OCI-LY3 (cell line): ENCODE results near the gene RIOX2.
"Not testable (repeated sequence)": the region's sequence is repeated elsewhere in the genome, so short reads cannot be mapped to it uniquely, and the experiment has no call there.

Experiments
- H2AFZ ChIP-seq: fragments of 200-600, 300-600 bp; shearing (Covaris generic); 2 replicates; pipeline ENCODE4 v1.6.0; 2014; ENCODE audit warnings: antibody characterized with exemption, low read depth, low read length
- H3K27ac ChIP-seq: fragments of 200-600, 300-600 bp; sonication (generic); 2 replicates; pipeline ENCODE4 v1.5.1; 2014; ENCODE audit warnings: mild to moderate bottlenecking, low read length, moderate library complexity, mixed read lengths
- H3K27me3 ChIP-seq: fragments of 200-600, 300-600 bp; sonication (generic); 2 replicates; pipeline ENCODE4 v1.6.1; 2014; ENCODE audit warnings: low read depth, low read length, mixed read lengths
- H3K36me3 ChIP-seq: fragments of 200-600, 300-600 bp; sonication (generic); replicated peaks from 2 replicates; pipeline ENCODE3; 2014; ENCODE audit warnings: low read depth, low read length, mixed read lengths
- H3K4me1 ChIP-seq: fragments of 300-600, 200-600 bp; sonication (generic); 2 replicates; pipeline ENCODE4 v1.6.1; 2014; ENCODE audit warnings: low read length, mixed read lengths
- H3K4me2 ChIP-seq: fragments of 200-600, 300-600 bp; sonication (generic); 2 replicates; pipeline ENCODE4 v1.6.1; 2014; ENCODE audit warnings: low read length, mixed read lengths
- H3K4me3 ChIP-seq: fragments of 300-600, 200-600 bp; sonication (generic); 2 replicates; pipeline ENCODE4 v1.5.1; 2014; ENCODE audit warnings: antibody characterized with exemption, mild to moderate bottlenecking, low read length, moderate library complexity
- H3K79me2 ChIP-seq: fragments of 300-600, 200-600 bp; shearing (Covaris generic); 2 replicates; pipeline ENCODE4 v1.6.1; 2014; ENCODE audit warnings: mild to moderate bottlenecking, low read length, mixed read lengths
- H3K9ac ChIP-seq: fragments of 300-600, 200-600 bp; shearing (Covaris generic); 2 replicates; pipeline ENCODE4 v1.6.0; 2014; ENCODE audit warnings: mild to moderate bottlenecking, low read length, moderate library complexity
- H3K9me3 ChIP-seq: fragments of 200-600, 300-600 bp; shearing (Covaris generic); 2 replicates; pipeline ENCODE4 v1.6.1; 2014; ENCODE audit warnings: low read length, mixed read lengths; ENCODE audit not compliant: insufficient read depth
- H4K20me1 ChIP-seq: fragments of 200-600, 300-600 bp; sonication (generic); 2 replicates; pipeline ENCODE4 v1.6.1; 2016; ENCODE audit warnings: low read length, mixed read lengths; ENCODE audit not compliant: insufficient read depth
- EZH2phosphoT487 ChIP-seq: fragments of 200-600 bp; shearing (Covaris generic); IDR thresholded peaks from 2 replicates; pipeline ENCODE4 v1.6.1; 2018; ENCODE audit warnings: antibody characterized with exemption, mixed run types, low read depth
- TF ChIP-seq, protein P1 (sequence below): fragments of 200-600, 300-600 bp; sonication (generic); IDR thresholded peaks from 2 replicates; pipeline ENCODE4 v1.5.1; 2014; ENCODE audit warnings: antibody characterized with exemption, low read length, low read depth

The RIOX2 gene

GRCh38 chr3:97910931-97911351 is 61.3 kb downstream of the RIOX2 start:
- TF ChIP-seq, protein P1, sequence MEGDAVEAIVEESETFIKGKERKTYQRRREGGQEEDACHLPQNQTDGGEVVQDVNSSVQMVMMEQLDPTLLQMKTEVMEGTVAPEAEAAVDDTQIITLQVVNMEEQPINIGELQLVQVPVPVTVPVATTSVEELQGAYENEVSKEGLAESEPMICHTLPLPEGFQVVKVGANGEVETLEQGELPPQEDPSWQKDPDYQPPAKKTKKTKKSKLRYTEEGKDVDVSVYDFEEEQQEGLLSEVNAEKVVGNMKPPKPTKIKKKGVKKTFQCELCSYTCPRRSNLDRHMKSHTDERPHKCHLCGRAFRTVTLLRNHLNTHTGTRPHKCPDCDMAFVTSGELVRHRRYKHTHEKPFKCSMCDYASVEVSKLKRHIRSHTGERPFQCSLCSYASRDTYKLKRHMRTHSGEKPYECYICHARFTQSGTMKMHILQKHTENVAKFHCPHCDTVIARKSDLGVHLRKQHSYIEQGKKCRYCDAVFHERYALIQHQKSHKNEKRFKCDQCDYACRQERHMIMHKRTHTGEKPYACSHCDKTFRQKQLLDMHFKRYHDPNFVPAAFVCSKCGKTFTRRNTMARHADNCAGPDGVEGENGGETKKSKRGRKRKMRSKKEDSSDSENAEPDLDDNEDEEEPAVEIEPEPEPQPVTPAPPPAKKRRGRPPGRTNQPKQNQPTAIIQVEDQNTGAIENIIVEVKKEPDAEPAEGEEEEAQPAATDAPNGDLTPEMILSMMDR, result no peak
- TF ChIP-seq EZH2phosphoT487, result no peak
- H3K36me3 ChIP-seq, result no peaks in the 10 kb centered on the region
- peak overlapping the region; percentile 17; the same call in 1 of the 2 replicates for H3K27ac ChIP-seq
- no peaks in the 10 kb centered on the region for H3K27me3 ChIP-seq
- no peaks in the 10 kb centered on the region for H3K9me3 ChIP-seq
- H3K4me3 ChIP-seq, result peak overlapping the region; percentile 63
- no peaks in the 10 kb centered on the region for H4K20me1 ChIP-seq
- peak overlapping the region; percentile 62 for H3K4me2 ChIP-seq
- 0 out of 2 replicates have a peak overlapping the region, but pooled peaks have one; percentile 14 for H3K9ac ChIP-seq
- no peak overlapping the region for H2AFZ ChIP-seq
- H3K4me1 ChIP-seq, result peaks cover 16% of the 10 kb centered on the region
- H3K79me2 ChIP-seq, result no peaks in the 10 kb centered on the region

- H3K36me3 ChIP-seq, H2AFZ ChIP-seq, H4K20me1 ChIP-seq, H3K79me2 ChIP-seq, H3K27me3 ChIP-seq, H3K9me3 ChIP-seq: not testable (repeated sequence)
- peaks cover 16% of the 10 kb centered on the region for H3K4me1 ChIP-seq
- H3K4me2 ChIP-seq, result peak overlapping the region; percentile 62
- H3K27ac ChIP-seq, result 0 out of 2 replicates have a peak overlapping the region, but pooled peaks have one; percentile 17
- peak overlapping the region; percentile 63 for H3K4me3 ChIP-seq
- peak overlapping the region; percentile 37; the same call in 1 of the 2 replicates for H3K9ac ChIP-seq
These were observed 61.9 kb downstream of the RIOX2 start for GRCh38 chr3:97910236-97910831.

- H3K9me3 ChIP-seq, H3K27ac ChIP-seq, H2AFZ ChIP-seq, H3K36me3 ChIP-seq, H3K27me3 ChIP-seq, H4K20me1 ChIP-seq, H3K9ac ChIP-seq, H3K4me2 ChIP-seq, H3K4me3 ChIP-seq, H3K79me2 ChIP-seq: not testable (repeated sequence)
- H3K4me1 ChIP-seq, result peaks cover 16% of the 10 kb centered on the region
These were observed 62.4 kb downstream of the RIOX2 start for GRCh38 chr3:97909830-97910229.

DNA sequence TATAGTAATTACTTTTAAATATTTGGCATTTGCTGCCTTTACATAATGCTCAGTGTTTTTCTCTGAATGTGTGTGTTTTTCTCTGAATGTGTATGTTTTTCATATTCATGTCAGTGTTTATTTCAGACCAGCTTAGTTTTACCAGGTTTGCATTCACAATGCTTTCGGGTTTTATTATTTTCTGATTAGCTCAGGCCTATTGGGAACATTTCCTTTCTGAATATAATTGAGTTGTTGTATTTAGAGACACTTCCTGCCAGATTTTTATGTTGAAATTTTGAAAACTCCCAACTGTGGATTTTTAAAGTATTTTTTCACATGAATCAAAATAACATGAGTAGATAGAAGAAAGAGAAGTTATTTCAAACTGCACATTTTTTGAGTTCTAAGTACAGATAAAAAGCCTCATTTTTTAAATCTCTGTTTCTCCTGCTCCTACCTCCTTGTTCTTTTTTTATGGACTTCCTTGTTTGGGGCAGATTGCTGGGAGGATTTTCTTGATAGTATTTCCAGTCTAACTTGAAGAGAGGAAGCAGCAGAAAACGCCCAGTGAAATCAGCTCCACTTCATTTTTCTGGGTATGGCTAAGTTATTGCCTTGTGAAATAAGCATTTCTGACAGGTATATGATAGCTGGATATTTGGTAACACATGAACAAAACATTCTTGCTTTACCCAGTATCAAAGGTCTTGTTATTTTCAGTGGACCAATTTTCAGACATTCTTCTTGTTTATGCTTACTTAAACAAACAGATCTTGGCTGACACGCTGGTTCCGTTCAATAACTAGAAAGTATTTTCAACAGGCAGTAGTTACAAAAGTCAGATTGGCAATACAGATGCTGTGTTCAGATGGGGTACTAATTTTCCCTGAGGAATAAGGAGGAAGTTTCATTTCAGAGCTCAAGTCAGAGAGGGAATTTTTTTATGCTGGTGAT is 70.7 kb downstream of the RIOX2 start:
- no peaks in the 10 kb centered on the region for H4K20me1 ChIP-seq
- H3K4me3 ChIP-seq, result no peak overlapping the region
- no peak overlapping the region for H3K4me2 ChIP-seq
- H3K4me1 ChIP-seq, result no peaks in the 10 kb centered on the region
- H3K79me2 ChIP-seq, result no peaks in the 10 kb centered on the region
- H3K9me3 ChIP-seq, result no peaks in the 10 kb centered on the region
- H2AFZ ChIP-seq, result no peak overlapping the region
- no peaks in the 10 kb centered on the region for H3K36me3 ChIP-seq
- no peaks in the 10 kb centered on the region for H3K27me3 ChIP-seq
- no peak overlapping the region for H3K27ac ChIP-seq
- H3K9ac ChIP-seq, result no peak overlapping the region
- no peak for TF ChIP-seq EZH2phosphoT487
- TF ChIP-seq, protein P1, result no peak

- H4K20me1 ChIP-seq, result no peaks in the 10 kb centered on the region
- no peak overlapping the region for H3K27ac ChIP-seq
- H3K79me2 ChIP-seq, result no peaks in the 10 kb centered on the region
- H3K4me3 ChIP-seq, result no peak overlapping the region
- TF ChIP-seq, protein P1, result no peak
- no peak for TF ChIP-seq EZH2phosphoT487
- H3K9me3 ChIP-seq, result no peaks in the 10 kb centered on the region
- H3K4me1 ChIP-seq, result peaks cover 14% of the 10 kb centered on the region
- H3K4me2 ChIP-seq, result no peak overlapping the region
- no peaks in the 10 kb centered on the region for H3K36me3 ChIP-seq
- no peak overlapping the region for H2AFZ ChIP-seq
- H3K9ac ChIP-seq, result no peak overlapping the region
- H3K27me3 ChIP-seq, result no peaks in the 10 kb centered on the region
These were observed 72.9 kb downstream of the RIOX2 start for GRCh38 chr3:97899331-97899730.
